ENCODE results near the gene MRPS5.

MRPS5 gene

DNA sequence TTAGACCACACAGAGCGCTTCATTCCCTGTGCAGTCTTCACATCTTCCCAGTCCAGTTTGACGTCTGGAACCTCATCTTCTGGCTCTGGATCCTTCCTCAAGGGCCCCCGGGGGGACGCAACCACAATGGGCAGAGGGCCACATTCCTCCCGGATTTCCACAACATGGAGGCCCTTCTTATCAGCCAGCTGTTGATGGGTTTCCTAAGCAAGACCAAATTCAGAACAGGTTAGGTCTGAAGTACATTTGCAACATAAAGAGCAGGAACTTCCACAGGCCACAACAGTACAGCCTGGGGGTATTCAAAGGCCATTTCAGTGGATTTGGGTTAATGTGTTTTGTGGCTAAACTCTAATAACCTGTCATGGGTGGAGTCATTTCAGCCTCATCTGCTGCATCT, 34.2 kb downstream of the MRPS5 start:
- no peak for DNase-seq (ENCODE audit: low spot score)

DNA sequence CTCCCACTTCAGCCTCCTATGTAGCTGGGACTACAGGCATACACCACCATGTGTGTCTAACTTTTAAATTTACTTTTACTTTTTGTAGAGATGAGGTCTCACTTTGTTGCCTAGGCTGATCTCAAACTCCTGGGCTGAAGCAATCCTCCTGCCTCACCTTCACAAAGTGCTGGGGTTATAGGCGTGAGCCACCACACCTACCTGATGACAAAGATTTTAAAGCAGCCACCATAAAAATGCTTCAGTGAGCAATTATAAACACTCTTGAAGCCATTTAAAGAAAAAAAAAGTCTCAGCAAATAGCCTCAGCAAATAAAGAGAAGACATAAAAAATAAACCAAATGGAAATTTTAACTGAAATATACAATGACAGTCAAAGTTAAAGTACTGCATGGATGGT, 35.6 kb downstream of the MRPS5 start:
- no peak for DNase-seq (ENCODE audit: low spot score)

DNA sequence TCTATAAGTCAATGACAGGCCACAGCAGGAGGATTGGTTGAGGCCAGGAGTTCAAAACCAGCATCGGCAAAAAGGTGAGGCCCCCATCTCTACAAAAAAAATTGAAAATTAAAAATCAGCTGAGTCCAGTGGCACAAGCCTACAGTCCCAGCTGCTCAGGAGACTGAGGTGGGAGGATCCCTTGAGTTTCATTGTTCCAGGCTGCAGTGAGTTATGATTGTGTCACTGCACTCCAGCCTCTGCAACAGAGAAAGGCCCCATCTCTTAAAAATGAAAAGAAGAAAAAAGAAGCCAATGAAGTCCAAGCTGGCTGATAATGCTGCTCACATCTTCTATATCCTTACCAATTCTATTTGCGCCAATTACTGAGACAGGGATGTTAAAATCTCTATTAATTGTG, 39.1 kb downstream of the MRPS5 start:
- no peak for DNase-seq (ENCODE audit: low spot score)

DNA sequence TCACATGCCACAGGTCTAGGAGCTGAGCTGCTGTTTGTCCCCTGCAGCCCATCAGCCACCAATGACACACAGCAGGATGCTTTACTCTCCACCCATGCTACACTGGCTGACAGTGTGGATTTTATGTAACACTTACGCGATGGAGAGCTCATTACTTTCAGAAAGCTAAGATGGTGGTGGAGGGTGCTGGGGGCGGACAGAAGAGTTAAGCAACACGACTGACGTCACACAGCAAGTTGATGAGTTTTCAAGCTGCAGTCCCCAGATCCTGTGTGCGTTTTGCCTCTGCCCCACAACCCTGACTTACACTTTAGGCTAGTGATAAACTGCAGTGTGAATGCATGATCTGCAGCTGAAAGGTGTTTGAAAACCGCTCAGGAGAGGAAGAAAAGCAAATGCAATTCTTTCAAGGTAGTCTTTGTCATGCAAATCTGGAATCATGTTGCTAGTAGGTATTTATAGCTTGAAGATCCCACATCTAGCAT, 42.4 kb downstream of the MRPS5 start:
- DNase-seq (ENCODE audit: low spot score) = no peak

DNA sequence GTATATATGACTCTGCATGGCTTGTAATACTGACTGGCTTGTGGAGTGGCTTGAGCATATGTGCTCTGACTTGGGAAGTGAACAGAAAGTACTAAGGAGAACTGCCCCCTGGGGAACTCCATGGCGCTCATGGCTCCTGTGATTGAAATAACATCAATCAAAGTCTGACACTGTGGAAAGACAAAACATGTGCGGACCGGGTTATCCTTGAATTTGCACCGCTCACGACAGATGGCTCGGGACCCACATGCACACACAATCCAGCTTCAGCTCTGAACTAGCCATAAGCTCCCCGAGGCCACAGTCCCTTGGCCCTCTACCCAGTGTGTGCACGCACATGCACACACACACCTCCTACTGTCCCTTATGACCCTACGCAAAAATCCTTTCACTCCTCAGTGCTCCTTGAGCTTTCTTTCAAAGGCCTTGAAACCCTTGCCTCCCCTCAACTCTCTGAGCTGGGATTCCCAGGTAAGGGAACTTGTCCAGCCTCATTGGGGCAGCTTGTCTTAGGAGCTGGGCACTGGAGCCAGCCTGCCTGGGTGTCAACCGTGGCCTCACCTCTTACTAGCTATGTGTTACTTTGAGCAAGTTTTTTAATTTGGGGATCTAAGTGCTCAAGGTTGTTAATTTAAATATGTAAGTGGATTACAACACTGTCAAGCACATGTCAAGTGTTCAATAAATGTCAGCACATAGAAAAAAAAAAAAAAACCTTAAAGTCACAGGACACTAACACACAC, 43.6 kb downstream of the MRPS5 start:
- DNase-seq (ENCODE audit: low spot score) = no peak

DNA sequence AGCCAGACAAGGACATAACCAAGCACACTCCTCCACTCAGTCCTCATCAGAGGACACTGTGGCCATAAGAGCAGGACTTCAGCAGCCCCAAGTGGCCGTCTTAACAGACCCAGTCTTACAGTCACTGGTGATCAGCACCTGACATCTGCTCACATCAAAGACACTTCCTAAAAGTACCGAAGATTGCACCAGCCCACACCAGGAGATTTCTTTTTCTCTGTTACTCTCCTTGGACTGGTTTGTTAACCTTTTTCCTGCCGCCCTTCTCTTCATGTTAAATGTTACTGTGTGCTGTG, 44.1 kb downstream of the MRPS5 start:
- DNase-seq (ENCODE audit: low spot score) = no peak

DNA sequence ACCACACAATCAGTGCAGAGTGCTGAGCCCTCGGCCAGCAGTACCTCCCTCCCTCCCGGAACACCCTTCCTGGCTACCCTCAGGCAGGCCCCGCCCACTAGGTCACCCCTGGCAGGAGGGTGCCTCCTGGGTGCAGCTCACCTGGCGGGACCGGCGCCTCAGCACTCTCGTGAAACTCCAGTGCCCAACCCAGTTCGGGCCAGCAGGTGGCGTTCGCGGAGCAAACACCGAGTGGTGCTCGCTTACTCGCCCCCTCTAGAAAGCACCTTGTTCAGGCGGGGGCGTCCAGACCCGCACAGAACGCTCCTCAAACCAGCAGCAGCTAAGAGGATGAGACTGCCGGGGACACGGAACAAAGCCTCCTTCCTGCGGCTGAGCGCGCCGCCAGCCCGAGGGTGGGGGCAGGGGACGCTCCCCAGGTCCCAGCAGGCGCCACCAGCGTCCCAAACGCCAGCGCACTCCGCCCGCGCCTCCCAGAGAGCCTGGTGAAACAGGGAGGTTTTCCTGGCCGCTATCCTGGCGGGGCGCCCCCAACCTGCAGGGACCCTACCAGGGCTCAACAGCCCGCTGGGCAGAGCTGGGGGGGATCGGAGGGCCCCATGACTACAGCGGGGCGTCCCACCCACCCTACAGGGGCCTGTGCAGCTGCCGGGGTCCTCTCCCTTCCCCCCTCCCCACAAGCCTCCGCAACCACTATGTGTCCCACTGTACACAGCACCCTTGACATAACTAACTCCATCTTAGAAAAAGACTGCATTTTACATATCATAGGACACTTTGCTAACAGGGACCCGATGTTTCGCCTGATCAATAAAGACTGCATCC, 44.7 kb downstream of the MRPS5 start:
- peak; percentile 55 for DNase-seq (ENCODE audit: low spot score)

DNA sequence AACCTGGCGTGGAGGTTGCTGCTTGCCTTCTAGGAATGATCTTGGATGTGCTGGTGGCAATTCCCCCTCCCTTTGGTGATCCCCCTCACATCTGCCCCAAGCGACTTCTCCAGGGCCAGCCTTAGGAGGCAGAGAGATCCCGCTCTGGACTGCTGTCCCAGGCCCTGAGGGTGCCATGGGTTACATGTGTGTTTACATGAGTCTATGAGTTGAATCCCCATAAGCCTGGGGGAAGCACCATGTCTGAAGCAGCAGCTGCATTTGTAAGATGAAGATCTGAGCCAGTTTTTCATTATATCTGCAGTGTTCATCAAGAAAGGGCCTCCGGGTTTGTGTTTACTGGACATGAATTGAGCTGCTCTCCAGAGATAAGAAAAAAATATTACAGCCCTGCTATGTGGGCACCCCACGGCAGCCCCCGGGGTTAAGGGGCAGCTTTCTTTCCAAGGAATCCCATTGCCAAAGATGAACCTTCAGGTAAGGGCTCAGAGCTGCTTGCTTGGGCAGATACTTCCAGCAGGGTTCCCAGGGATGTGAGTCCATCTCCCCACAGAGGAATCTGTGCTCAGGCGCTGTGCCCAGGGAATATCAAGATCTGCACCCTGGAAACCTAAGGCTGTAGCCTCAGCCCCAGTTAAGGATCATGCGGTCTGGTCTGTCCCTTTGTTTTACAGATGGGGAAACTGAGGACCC, 46.0 kb downstream of the MRPS5 start:
- no peak for DNase-seq (ENCODE audit: low spot score)

DNA sequence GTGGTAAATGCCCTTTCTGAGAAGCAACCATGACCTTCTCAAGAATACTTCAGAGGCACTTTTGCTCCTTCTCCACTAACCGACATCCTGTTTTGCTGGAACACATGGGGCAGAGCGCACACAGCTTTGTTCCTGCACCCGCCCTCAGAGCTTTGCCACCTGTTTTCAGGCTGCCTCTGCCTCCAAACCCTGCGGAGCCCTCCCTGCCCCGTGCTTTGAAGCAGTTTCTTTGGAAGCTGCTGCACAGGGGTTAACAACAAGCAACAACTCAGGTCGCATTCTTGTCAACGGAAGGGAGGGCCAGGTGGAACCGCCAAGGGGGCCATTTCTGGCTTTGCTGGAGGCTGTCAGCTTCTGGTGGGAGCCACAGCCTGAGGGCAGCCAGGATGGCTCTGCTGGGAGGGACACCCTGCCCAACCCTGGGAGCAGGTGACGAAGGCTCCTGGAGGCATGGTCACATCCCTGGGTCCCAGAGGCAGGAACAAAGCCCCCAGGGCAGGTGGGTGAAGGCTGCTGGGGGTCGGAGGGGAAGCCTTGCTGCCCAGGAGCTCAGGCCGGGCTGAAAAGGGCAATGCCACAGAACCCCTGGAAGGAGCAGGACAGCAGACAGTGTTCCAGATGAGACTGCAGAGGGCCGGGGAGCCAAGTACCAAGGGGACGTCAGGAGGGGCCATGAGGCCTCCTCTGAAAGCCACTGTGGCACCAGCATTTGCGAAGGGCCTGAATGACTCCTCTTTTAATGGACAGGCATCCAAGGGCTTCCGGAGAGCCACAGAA, 46.8 kb downstream of the MRPS5 start:
- DNase-seq (ENCODE audit: low spot score) = no peak

DNA sequence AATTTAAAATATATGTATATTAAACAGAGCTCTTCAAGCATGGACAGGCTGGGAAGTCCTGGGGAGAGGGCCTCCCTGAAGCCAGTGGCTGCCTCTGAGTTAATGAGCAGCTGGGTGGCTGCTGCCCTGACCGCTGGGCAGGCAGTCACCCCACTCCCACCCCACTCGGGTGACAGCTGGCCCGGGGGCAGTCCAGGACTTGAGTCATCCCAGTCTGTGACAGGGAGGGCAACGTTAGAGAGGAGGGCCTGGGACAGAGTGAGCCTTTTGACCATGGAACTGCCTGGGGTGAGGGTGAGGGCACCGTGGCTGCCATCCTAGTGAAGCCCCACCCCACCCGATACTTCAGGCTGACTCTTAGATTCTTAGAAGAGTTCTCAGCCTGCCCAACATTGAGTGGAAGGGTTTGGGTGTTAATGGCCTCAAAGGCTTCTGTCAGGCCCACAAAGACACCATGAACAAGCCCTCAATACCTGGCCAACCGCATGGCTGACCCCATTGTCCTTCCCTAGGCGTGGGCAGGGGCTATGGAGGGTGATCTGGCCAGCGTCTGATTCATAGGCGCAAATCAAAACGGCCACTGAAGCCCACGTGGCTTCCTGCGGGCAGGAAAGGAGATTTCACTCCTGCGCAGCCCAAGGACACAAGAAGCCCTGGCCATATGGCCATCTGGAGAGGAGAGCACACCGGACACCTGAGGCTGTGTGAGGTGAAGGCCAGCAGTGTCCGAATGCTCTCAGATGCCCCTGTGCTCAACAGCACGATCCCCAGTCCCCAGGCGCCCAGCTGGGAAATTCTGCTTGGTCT, 47.5 kb downstream of the MRPS5 start:
- DNase-seq (ENCODE audit: low spot score) = no peak

DNA sequence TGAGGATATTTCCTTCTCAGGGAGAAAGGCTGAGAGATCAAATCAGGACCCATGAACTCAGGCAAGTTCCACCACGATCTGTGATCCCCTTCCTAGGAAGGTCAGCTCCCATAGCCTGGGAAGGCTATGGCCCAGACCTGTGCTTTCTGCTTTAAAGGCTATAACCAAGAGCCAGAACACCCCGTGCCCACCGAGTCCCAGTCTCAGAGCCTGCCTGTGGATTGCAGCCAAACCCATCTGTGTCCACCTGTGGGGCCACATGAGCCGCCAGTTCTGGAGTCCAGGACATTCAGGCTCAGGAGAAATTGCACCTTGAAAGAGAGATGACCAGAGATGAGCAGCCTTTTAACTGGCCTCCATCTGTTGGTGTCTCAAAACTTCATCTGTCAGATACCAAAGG, 49.2 kb downstream of the MRPS5 start:
- no peak for DNase-seq (ENCODE audit: low spot score)

DNA sequence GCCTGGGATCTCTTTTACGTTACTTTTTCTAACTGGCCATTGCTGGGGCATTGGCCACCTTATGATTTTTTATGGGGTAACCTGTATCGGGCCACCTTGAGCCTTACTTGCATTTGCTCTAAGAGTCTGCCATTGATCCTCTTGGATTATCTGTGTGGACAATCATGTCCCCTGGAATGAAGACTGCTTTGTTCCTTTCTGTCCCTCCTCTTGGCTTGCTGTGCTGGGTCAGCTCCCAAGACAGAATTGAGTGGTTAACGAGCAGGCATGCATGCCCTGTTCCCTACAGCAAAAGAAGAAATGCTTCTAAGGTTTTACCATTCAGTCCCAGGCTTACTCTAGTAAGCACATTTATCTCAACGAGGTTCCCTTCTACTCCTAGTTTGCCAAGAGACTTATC, 49.8 kb downstream of the MRPS5 start:
- no peak for DNase-seq (ENCODE audit: low spot score)

DNA sequence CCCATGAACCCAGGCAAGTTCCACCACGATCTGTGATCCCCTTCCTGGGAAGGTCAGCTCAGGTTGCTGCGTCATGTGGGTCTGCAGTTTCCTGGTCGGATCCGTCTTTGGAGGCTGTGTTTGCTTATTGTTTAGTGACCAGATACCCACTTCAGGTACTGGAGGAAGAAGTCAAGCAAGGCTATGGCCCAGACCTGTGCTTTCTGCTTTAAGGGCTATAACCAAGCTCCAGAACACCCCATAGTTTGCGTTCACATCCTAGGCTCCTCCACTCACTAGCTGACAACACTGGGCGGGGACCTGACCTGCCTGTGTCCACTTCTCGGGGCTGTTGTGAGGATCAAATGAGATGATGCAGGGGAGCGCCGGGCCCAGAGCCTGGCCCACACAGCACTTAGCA, 52.1 kb downstream of the MRPS5 start:
- DNase-seq (ENCODE audit: low spot score) = no peak

DNA sequence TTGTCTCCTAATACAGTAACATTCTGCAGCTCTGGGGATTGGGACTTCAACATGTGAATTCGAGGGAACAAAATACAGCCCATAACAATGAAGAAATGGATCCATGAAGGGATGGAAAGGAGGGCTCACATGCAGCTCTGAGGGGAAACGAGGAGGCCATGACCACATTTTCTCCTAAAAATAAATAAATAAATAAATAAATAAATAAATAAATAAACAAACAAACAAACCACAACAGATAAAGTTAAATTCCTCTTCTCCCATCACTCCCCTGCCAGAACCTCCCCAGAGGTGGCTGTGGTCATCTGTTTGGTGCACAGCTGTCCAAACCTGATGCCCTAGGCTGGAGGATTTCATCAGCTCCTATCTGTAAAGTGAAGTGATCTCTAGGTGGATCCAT, 53.4 kb downstream of the MRPS5 start:
- no peak for DNase-seq (ENCODE audit: low spot score)

DNA sequence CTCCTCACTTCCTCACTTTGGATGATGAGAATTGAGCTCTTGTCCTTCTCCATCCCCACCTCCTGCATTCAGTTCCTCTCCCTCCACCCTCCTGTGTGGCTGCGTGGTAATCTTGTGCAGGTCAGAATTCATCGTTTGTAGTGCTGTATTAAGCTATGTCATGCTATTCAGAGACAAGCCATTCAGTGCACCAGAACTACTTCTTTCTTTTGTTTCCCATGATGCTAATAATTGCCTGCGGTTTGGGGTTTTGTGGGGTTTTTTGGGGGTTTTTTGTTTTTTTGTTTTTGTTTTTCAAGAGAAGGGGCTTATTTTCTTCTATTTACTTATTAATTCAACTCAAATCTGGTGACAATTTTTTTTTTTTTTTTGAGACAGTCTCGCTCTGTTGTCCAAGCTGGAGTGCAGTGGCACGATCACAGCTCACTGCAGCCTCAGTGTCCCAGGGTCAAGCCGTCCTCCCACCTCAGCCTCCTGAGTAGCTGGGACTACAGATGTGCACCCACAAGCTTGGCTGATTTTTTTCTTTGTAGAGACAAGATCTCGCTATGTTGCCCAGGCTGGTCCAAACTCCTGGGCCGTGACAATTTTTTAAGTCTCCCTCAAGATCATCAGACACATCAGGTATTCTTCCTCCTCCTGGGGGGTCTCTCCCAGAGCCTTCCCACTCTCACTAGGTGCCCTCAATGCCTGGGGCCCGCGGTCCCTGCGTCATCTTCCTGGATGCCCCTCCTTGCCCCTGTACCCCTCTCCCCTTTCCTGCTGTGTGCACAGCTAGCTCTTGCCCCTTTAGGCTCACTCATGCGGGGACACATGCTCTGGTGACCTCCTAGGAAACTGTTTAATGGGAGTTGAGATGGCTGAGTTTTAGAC, 58.3 kb downstream of the MRPS5 start:
- no peak for DNase-seq (ENCODE audit: low spot score)

DNA sequence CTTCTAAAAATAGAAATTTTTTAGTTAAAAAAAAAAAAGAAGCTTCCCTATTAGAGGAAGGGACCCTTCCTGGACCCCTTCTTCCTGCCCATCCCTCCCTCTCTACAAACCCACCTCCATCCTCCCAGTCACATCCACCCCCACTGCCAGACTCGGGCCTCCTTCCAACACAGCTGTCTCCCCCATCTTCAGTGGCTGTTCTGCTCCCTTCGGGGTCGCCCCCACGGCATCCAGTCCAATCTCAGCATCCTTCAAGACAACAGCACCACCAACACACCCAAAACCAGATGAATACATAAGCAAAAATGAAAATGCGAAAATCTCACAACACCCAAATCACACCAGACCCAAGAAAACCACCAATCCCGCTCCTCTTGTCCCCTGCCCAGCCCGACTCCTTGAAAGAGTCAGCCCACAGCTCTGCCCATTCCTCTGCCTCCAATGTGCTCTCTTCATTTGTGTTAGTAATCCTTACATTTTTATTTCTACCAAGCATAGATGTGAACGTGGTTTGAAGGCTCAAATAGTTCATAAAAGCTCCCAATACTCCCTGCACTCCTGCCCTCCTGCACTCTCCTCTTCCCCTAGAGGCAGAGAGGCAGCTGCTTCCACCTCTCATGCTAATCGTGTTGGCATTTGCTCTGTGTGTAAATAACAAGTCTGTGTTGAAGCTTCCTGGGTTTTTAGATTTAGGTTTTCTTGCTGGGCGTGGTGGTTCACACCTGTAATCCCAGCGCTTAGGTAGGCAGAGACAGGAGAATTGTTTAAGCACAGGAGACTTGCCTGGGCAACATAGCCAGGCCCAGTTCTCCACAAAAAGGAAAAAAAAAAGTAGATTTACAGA, 59.1 kb downstream of the MRPS5 start:
- no peak for DNase-seq (ENCODE audit: low spot score)

DNA sequence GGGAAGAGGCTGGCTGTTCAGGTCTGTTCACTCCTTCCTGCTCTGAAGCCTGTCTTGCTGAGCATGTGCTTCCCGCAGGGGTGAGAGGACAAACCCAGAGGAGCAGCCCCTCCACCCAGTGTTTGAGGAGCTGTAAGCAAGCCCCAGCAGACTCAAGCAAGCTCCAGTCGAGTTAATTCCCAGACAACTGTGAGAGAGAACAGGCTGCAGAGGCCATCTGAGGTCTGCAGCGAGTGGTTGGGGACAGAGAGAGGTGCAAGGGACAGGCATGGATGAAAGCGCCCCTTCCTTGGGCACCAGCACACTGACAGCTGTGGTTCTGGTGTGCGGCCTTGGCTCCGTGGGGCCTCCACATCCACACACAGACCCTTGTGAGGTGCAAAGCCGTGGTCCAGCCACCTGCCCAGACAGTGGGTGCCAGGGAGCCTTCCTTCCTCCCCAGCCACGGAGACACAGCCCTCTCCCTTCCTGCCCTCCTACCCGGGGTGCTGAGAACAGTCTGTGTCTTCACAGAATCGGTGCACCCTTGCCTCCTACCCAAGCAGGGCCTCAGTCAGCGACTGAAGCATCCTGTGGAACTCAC, 59.9 kb downstream of the MRPS5 start:
- no peak for DNase-seq (ENCODE audit: low spot score)

DNA sequence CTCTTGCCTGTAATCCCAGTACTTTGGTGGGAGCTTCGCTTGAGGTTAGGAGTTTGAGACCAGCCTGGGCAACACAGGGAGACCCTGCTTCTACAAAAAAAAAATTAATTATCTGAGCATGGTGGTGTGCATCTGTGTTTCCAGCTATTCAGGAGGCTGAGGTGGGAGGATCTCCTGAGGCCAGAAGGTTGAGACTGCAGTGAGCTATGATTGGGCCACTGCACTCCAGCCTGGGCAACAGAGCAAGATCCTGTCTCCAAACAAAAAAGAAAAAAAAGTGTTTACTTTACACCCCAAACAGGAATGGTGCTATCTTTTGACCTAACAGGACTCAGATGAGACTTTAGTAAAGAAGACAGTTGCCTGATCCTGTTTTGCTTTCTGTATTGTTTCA, 60.5 kb downstream of the MRPS5 start:
- no peak for DNase-seq (ENCODE audit: low spot score)

DNA sequence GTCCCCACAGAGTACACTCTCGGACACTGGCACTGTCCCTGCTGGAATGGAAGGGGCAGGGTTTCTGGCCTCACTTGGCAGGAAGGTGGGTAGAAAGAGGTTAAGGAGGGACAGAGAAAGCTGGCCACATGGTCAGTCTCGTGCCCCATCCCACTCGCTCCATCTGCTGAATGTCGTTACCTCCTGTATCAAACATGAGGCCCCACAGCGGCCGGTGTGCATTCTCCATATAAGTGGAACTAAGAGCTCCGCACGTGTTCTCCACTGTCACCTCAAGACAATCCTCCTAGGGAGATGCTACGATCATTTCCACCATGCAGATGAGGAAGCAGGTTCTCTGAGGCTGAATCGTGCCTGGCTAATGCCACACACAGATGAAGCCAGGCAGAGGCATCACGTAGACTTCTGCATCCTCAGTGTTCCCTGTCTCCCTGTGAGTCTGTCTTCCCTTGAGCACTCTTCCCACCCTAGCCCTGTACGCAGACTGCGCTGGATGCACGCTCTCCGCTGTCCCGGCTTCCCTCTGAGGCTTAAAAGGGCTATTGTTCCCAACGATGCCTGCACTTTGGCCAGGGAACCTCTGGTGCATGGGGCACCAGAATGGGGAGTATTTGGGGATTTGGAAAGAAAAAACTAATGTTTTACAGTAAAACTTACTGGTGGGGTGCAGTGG, 61.0 kb downstream of the MRPS5 start:
- no peak for DNase-seq (ENCODE audit: low spot score)

Measured in hematopoietic multipotent progenitor cell treated with erythropoietin and hydrocortisone succinate and interleukin-3 and kit ligand, for 15 days (in vitro differentiated cells).